MM.1S (cell line): ENCODE results near the gene CRMP1.

ENCODE experiments used
- EZH2phosphoT487 ChIP-seq: fragments of 300-600 bp; sonication (generic); IDR thresholded peaks from 2 replicates; pipeline ENCODE4 v1.6.1; 2018; ENCODE audit warnings: antibody characterized with exemption, low read length
- TF ChIP-seq, protein P1 (sequence below): fragments of 300-600 bp; sonication (generic); IDR thresholded peaks from 2 replicates; pipeline ENCODE4 v1.5.1; 2016; ENCODE audit warnings: antibody characterized with exemption, low read length, mixed read lengths

DNA sequence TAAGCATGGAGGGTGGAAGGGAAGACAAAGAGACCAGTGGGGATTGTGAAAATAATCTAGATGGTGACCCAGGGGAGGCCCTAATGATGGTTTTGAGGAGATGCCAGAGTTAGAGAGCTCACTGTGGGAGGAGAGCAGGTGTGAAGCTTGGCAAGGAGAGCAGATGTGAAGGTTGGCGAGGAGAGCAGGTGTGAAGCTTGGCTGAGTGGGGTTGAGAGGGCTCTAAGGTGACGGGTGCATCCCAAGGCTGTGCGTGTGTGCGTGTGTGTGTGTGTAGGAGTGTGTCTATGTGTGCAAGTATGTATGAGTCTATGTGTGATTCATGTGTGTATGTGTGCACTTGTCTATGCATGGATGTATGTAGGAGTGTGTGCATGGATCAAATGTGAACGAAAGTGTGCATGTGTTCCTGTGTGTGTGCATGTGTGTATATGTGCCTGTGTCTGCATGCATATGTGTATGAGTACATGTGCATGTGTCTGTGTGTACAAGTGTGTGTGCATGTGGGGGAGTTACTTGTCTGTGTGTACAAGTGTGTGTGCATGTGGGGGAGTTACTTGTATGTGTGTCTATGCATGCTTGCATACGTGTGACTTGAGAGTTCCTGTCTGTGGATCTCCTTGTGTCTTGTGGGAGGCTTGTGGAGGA is 109.9 kb downstream of the CRMP1 start:
- TF ChIP-seq EZH2phosphoT487: no peak
- TF ChIP-seq, protein P1, sequence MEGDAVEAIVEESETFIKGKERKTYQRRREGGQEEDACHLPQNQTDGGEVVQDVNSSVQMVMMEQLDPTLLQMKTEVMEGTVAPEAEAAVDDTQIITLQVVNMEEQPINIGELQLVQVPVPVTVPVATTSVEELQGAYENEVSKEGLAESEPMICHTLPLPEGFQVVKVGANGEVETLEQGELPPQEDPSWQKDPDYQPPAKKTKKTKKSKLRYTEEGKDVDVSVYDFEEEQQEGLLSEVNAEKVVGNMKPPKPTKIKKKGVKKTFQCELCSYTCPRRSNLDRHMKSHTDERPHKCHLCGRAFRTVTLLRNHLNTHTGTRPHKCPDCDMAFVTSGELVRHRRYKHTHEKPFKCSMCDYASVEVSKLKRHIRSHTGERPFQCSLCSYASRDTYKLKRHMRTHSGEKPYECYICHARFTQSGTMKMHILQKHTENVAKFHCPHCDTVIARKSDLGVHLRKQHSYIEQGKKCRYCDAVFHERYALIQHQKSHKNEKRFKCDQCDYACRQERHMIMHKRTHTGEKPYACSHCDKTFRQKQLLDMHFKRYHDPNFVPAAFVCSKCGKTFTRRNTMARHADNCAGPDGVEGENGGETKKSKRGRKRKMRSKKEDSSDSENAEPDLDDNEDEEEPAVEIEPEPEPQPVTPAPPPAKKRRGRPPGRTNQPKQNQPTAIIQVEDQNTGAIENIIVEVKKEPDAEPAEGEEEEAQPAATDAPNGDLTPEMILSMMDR: no peak
